Upper lobe of right lung (tissue), 1 donor: Measurements from ENCODE around the gene NUMB. TPM values are rescaled to one million over a fixed set of nuclear protein-coding genes. Genes with fewer than 3 reads are reported as not detected.
A peak's percentile ranks its signal among the peaks of the same experiment; 100 is the strongest.

ENCODE experiments used
- ATAC-seq: fragments of 200-7000 bp; cut with Tn5 transposase; one replicate; pipeline ENCODE4 v1.9.1; 2020; ENCODE audit warnings: mild to moderate bottlenecking, moderate library complexity
- DNase-seq: peaks from one replicate; pipeline ENCODE4 v3.0.0-alpha.2; 2020
- H3K27ac ChIP-seq: fragments of 200-600 bp; one replicate; pipeline ENCODE4 v1.8.0; 2022
- H3K27me3 ChIP-seq: fragments of 200-600 bp; one replicate; pipeline ENCODE4 v1.8.0; 2022; ENCODE audit warnings: mild to moderate bottlenecking
- H3K36me3 ChIP-seq: fragments of 200-600 bp; one replicate; pipeline ENCODE4 v1.8.0; 2022
- H3K4me1 ChIP-seq: fragments of 200-600 bp; one replicate; pipeline ENCODE4 v1.8.0; 2022
- H3K4me3 ChIP-seq: fragments of 200-600 bp; one replicate; pipeline ENCODE4 v1.8.0; 2022; ENCODE audit warnings: mild to moderate bottlenecking
- H3K9me3 ChIP-seq: fragments of 200-600 bp; one replicate; pipeline ENCODE4 v1.8.0; 2022
- intact Hi-C: fragments of 100-400 bp; cut with DNase I; formaldehyde crosslinking; loops from one replicate; pipeline ENCODE4 v1.11.0; 2022
- total RNA-seq: library from RNA; stranded (reverse); fragmentation: NEBNext Ultra II Directional; extraction: Animal tissue kit (Norgen Biotek cat#: 25700); gene quantifications from one replicate; pipeline ENCODE4 v1.2.1, GENCODE V29; 2021
- TF ChIP-seq, protein P1 (sequence below): fragments of 200-600 bp; IDR thresholded peaks from one replicate; pipeline ENCODE4 v1.8.0; 2022; ENCODE audit warnings: antibody characterized with exemption
- donor health status: DM: no; HTN: yes; CAD: no; lungs with severe emphysema.

The NUMB gene
- total RNA-seq, 1 donor from 2014 or later: 139 TPM

DNA sequence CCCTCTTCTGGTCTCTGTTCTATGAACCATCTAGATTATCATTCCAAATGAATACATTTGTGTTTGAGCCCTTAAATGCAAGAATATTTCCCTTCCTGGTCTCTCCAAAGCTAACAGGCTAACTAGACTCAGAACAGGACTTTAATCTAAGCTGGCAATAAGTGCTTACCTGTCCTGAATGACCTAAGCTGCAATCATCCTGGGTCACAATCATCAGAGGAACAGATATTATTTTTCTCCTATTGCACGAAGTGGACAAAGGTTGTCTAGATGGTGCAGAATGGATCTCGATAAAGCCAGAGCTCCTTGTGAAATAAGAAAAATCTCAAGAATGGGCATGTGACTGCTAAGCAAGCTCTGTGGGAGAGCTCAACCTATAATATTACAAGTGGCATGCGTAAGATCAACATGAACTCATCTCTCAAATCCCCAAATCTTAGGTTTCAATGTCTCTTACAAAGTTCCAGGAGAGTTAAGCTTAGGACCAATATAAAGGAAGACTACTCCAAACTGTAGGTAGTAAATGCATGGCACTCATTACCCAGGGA, 10.6 kb upstream of the NUMB start:
- ATAC-seq: no peak
- Histone ChIP-seq H3K4me3 (no peak overlapping the region), H3K36me3 (no peaks in the 10 kb centered on the region), H3K9me3 (no peaks in the 10 kb centered on the region), H3K4me1 (peaks cover 28% of the 10 kb centered on the region), H3K27ac (no peak overlapping the region), H3K27me3 (no peaks in the 10 kb centered on the region)
- TF ChIP-seq, protein P1, sequence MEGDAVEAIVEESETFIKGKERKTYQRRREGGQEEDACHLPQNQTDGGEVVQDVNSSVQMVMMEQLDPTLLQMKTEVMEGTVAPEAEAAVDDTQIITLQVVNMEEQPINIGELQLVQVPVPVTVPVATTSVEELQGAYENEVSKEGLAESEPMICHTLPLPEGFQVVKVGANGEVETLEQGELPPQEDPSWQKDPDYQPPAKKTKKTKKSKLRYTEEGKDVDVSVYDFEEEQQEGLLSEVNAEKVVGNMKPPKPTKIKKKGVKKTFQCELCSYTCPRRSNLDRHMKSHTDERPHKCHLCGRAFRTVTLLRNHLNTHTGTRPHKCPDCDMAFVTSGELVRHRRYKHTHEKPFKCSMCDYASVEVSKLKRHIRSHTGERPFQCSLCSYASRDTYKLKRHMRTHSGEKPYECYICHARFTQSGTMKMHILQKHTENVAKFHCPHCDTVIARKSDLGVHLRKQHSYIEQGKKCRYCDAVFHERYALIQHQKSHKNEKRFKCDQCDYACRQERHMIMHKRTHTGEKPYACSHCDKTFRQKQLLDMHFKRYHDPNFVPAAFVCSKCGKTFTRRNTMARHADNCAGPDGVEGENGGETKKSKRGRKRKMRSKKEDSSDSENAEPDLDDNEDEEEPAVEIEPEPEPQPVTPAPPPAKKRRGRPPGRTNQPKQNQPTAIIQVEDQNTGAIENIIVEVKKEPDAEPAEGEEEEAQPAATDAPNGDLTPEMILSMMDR: no peak
- intact Hi-C loops: loop anchor here (10.0 kb wide), 1 partner anchor 174 kb away; no protein-coding TSS in a partner anchor
- DNase-seq: no peak

DNA sequence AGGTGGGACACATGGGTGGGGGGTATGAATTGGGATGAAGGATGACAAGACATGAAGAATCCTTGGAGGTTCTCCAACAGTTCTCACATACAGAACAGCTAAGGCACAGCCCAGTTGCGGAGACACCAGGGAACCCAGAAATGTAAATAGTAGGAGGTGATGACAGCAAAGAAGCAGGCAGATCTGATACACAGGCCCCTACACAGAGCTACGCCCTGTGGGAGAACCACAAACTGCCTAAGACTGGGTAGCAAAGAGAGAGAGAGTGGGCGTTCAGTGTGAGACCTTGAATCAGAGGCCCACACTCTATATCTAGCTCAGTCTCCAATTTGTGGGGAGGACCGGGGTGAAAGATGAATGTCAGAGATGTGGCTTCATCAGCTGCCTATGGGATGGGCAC, 9.5 kb upstream of the NUMB start:
- ATAC-seq (peak; percentile 17), DNase-seq (no peak)
- TF ChIP-seq, protein P1: no peak
- intact Hi-C loops: loop anchor here (10.0 kb wide), 1 partner anchor 173 kb away; no protein-coding TSS in a partner anchor
- Histone ChIP-seq H3K4me3 (no peak overlapping the region), H3K4me1 (peaks cover 32% of the 10 kb centered on the region), H3K9me3 (no peaks in the 10 kb centered on the region), H3K27ac (peak overlapping the region; percentile 5), H3K36me3 (no peaks in the 10 kb centered on the region), H3K27me3 (no peaks in the 10 kb centered on the region)

DNA sequence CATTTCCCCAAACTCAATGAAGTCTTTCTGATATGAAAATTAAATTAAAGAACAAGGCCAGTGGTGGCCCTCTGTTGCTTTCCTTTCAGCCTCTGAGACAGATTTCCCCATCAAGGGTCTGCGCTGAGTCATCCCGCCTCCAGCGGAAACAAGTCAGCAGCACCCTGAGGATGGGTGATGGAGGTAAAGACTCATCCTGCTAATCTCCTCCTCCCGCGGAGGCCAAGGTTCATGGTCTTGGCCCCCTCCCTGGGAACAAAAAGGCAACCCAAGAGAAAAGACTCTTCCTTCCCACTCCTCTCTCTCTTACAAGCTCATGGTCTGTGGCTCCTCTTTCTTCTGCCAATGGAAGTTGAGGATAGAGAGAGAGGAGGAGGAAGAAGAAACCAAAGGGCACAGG, 9.0 kb upstream of the NUMB start:
- Histone ChIP-seq H3K27ac (peak overlapping the region; percentile 82), H3K4me3 (no peak overlapping the region), H3K27me3 (no peaks in the 10 kb centered on the region), H3K36me3 (no peaks in the 10 kb centered on the region), H3K4me1 (peaks cover 36% of the 10 kb centered on the region), H3K9me3 (no peaks in the 10 kb centered on the region)
- ATAC-seq: peak; percentile 48
- intact Hi-C loops: loop anchor here (10.0 kb wide), 1 partner anchor 173 kb away; no protein-coding TSS in a partner anchor
- peak; percentile 73 for DNase-seq
- TF ChIP-seq, protein P1: no peak

DNA sequence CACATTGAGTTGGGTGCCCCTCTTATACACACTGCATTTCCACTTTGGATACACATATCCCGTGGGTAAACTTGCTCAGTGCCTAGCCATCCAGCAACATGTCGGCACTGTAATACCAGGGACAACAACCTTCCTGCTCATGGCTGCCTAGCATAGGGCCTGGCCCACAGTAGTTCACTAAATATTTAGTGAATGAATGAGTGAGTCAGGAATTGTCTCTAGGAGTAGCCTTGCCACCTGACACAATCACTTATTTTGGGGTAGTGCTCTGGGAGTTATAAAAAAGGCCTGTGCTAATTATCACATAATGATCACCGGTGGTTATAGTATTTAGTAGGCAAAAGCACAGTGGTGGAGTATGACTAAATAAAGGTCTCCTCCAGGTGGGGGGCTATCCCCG, 8.5 kb upstream of the NUMB start:
- DNase-seq (no peak), ATAC-seq (no peak)
- TF ChIP-seq, protein P1: no peak
- Histone ChIP-seq H3K36me3 (no peaks in the 10 kb centered on the region), H3K27me3 (no peaks in the 10 kb centered on the region), H3K27ac (peak overlapping the region; percentile 82), H3K4me3 (no peak overlapping the region), H3K4me1 (peaks cover 42% of the 10 kb centered on the region), H3K9me3 (no peaks in the 10 kb centered on the region)
- intact Hi-C loops: loop anchor here (10.0 kb wide), 1 partner anchor 172 kb away; no protein-coding TSS in a partner anchor

DNA sequence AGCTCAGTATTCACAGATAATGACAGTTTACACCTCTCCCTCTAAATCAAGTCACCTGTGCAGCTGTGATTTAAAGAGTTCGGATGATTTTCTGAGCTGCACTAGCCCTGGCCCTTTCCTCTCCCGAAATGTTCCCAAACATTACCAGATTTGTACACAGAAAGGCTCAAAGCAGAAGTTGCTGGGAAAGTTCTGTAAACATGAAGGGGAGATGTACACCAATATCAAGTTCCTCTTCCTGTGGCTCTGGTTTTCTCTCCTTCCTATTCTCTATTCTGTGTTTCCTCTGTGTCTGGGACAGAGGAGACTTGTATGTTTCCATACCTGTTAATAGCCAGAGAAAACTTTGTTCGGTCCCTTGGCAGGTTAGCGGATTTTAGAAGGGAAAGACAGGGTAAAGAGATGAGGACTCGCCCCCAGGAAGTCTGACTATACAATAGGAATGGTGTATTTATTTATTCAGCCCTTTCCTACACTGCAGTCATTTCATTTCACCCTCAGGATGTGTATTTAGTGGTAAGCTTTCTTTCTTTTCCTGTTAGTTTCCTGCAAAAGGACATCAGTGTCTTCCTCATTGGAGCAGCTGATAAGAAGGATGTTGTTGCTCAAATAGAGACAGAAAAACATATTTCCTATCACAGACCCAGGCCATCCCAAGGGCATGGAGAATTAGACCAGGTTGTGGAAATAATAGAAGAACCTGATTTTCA, 7.6 kb upstream of the NUMB start:
- DNase-seq: no peak
- TF ChIP-seq, protein P1: no peak
- H3K36me3 ChIP-seq: no peaks in the 10 kb centered on the region
- no peaks in the 10 kb centered on the region for H3K27me3 ChIP-seq
- peaks cover 49% of the 10 kb centered on the region for H3K4me1 ChIP-seq
- H3K27ac ChIP-seq: peak overlapping the region; percentile 82
- intact Hi-C loops: loop anchor here (10.0 kb wide), 1 partner anchor 171 kb away; no protein-coding TSS in a partner anchor
- no peaks in the 10 kb centered on the region for H3K9me3 ChIP-seq
- ATAC-seq: peak; percentile 40
- peak overlapping the region; percentile 31 for H3K4me3 ChIP-seq
